HCT116 (cell line): ENCODE results near the gene FPR1. TPM values are rescaled to one million over a fixed set of nuclear protein-coding genes. Genes with fewer than 3 reads are reported as not detected.

ENCODE experiments used
- ATAC-seq: fragments of 200-7000 bp; cut with Tn5 transposase; 2 replicates; pipeline ENCODE4 v1.9.1; 2020; ENCODE audit warnings: mild to moderate bottlenecking, moderate library complexity
- BruUV-seq: library from RNA; stranded (reverse); fragments of 400-500 nt; replicated peaks from 2 replicates; lab custom pipeline; 2021; lab: Mats Ljungman, UMichigan
- CTCF ChIA-PET: fragments of 300-600 bp; sonication (Branson Sonifier 250); formaldehyde crosslinking; loops from one replicate; lab custom pipeline; 2021; ENCODE audit warnings: antibody characterized with exemption; lab: Charles Lee
- POLR2A ChIA-PET: fragments of 300-600, 350-600 bp; sonication (Branson Sonifier 250); formaldehyde crosslinking; loops from one replicate; lab custom pipeline; 2021; ENCODE audit warnings: antibody characterized with exemption; lab: Charles Lee
- RAD21 ChIA-PET, 2 experiments: fragments of 300-600 bp; sonication (Branson Sonifier 250); formaldehyde crosslinking; loops; one replicate each; lab custom pipeline; 2023; ENCODE audit warnings: low total read pairs in 2 of 2; ENCODE audit not compliant: uncharacterized antibody in 2 of 2, unreplicated experiment in 2 of 2, low non-redundant PET in 1 of 2; lab: Charles Lee
- DNase-seq: peaks from one replicate; pipeline ENCODE4 v3.0.0-alpha.2; 2010; ENCODE audit warnings: low read depth, low spot score
- H2AFZ ChIP-seq: fragments of 200-600 bp; shearing (Covaris generic), sonication (generic); 2 replicates; pipeline ENCODE4 v1.6.1; 2017; ENCODE audit warnings: low read depth, mixed run types, mixed read lengths, antibody characterized with exemption, low read length; ENCODE audit not compliant: poor library complexity, severe bottlenecking
- H3K27ac ChIP-seq: 2 replicates; pipeline ENCODE4 v1.5.1; 2012; ENCODE audit warnings: low read depth, low read length
- H3K27me3 ChIP-seq: fragments of 200-600 bp; sonication (generic); 2 replicates; pipeline ENCODE4 v1.6.1; 2016; ENCODE audit warnings: mixed run types, low read length, mixed read lengths; ENCODE audit not compliant: insufficient read depth
- H3K36me3 ChIP-seq, 2 experiments: fragments of 200-500 bp in 1 of 2; fragments of 200-600 bp in 1 of 2; sonication (Bioruptor generic) in 1 of 2; sonication (generic) in 1 of 2; 2 replicates each; pipeline versions ENCODE4 v1.5.1 to v1.6.1; 2014 to 2016; ENCODE audit warnings: low read length in 2 of 2, inconsistent platforms in 1 of 2, mixed read lengths in 1 of 2, mixed run types in 1 of 2; ENCODE audit not compliant: insufficient read depth in 2 of 2, control insufficient read depth in 1 of 2
- H3K4me1 ChIP-seq, 2 experiments: fragments of 200-600 bp in 1 of 2; sonication (generic) in 1 of 2; 2 replicates each; pipeline versions ENCODE4 v1.5.1 to v1.6.1; 2012 to 2017; ENCODE audit warnings: low read length in 2 of 2, inconsistent platforms in 1 of 2, mild to moderate bottlenecking in 1 of 2, mixed read lengths in 1 of 2, mixed run types in 1 of 2, moderate library complexity in 1 of 2; ENCODE audit not compliant: insufficient read depth in 2 of 2, control insufficient read depth in 1 of 2
- H3K4me2 ChIP-seq: fragments of 200-600 bp; sonication (generic); 2 replicates; pipeline ENCODE4 v1.6.1; 2017; ENCODE audit warnings: mixed run types, low read length, mixed read lengths
- H3K4me3 ChIP-seq, 2 experiments: fragments of 200-600 bp in 1 of 2; sonication (generic) in 1 of 2; replicated peaks in 1 of 2; 2 replicates each; pipeline ENCODE4 v1.5.1; 2011 to 2016; ENCODE audit warnings: low read length in 2 of 2, control low read depth in 1 of 2, low read depth in 1 of 2, mild to moderate bottlenecking in 1 of 2, mixed read lengths in 1 of 2, mixed run types in 1 of 2
- H3K79me2 ChIP-seq: fragments of 200-600 bp; sonication (generic); 2 replicates; pipeline ENCODE4 v1.6.1; 2017; ENCODE audit warnings: mild to moderate bottlenecking, mixed run types, low read length, moderate library complexity, mixed read lengths; ENCODE audit not compliant: insufficient read depth
- H3K9ac ChIP-seq: fragments of 200-600 bp; sonication (generic); 2 replicates; pipeline ENCODE4 v1.6.1; 2016; ENCODE audit warnings: low read length, mixed read lengths
- H3K9me2 ChIP-seq: fragments of 200-600 bp; sonication (generic), shearing (Covaris generic); 2 replicates; pipeline ENCODE4 v1.6.1; 2017; ENCODE audit warnings: mixed run types, mild to moderate bottlenecking, moderate library complexity; ENCODE audit not compliant: insufficient read depth
- H3K9me3 ChIP-seq, 2 experiments: fragments of 200-500 bp in 1 of 2; fragments of 200-600 bp in 1 of 2; sonication (Bioruptor generic) in 1 of 2; sonication (generic) in 1 of 2; 2 replicates each; pipeline ENCODE4 v1.6.1; 2014 to 2017; ENCODE audit warnings: low read length in 2 of 2, mixed read lengths in 2 of 2, inconsistent platforms in 1 of 2, low read depth in 1 of 2, mild to moderate bottlenecking in 1 of 2, mixed run types in 1 of 2, moderate library complexity in 1 of 2; ENCODE audit not compliant: control insufficient read depth in 1 of 2, insufficient read depth in 1 of 2
- H4K20me1 ChIP-seq: fragments of 200-600 bp; sonication (generic), shearing (Covaris generic); 2 replicates; pipeline ENCODE4 v1.6.1; 2017; ENCODE audit warnings: mixed run types, mild to moderate bottlenecking, moderate library complexity; ENCODE audit not compliant: insufficient read depth
- CBX3 ChIP-seq: IDR thresholded peaks from 2 replicates; pipeline ENCODE4 v1.6.1; 2012; ENCODE audit warnings: low read depth
- CEBPB ChIP-seq: IDR thresholded peaks from 2 replicates; pipeline ENCODE4 v1.6.1; 2012; ENCODE audit warnings: low read depth
- EGR1 ChIP-seq: IDR thresholded peaks from 2 replicates; pipeline ENCODE4 v1.6.1; 2012; ENCODE audit warnings: low read depth
- EZH2 ChIP-seq: fragments of 200-600 bp; sonication (generic); IDR thresholded peaks from 2 replicates; pipeline ENCODE4 v1.6.1; 2017; ENCODE audit warnings: antibody characterized with exemption, mixed run types
- EZH2phosphoT487 ChIP-seq: fragments of 200-600 bp; IDR thresholded peaks from 2 replicates; pipeline ENCODE4 v1.6.1; 2018; ENCODE audit warnings: antibody characterized with exemption, borderline replicate concordance
- JUND ChIP-seq: IDR thresholded peaks from 2 replicates; pipeline ENCODE4 v1.6.1; 2012
- SIN3A ChIP-seq: IDR thresholded peaks from 2 replicates; pipeline ENCODE4 v1.6.1; 2012; ENCODE audit warnings: low read depth
- SP1 ChIP-seq: IDR thresholded peaks from 2 replicates; pipeline ENCODE4 v1.6.1; 2012; ENCODE audit warnings: low read depth
- SRF ChIP-seq: IDR thresholded peaks from 2 replicates; pipeline ENCODE4 v1.6.1; 2012; ENCODE audit warnings: low read depth
- TCF7L2 ChIP-seq: IDR thresholded peaks from 2 replicates; pipeline ENCODE4 v1.7.0; 2011; ENCODE audit warnings: borderline replicate concordance, inconsistent platforms; ENCODE audit not compliant: insufficient read depth, insufficient read length; ENCODE audit errors: extremely low read depth
- YY1 ChIP-seq: IDR thresholded peaks from 2 replicates; pipeline ENCODE4 v1.6.1; 2011; ENCODE audit warnings: low read length, low read depth, moderate library complexity, mild to moderate bottlenecking; ENCODE audit not compliant: insufficient replicate concordance; ENCODE audit errors: extremely low read depth
- ZBTB33 ChIP-seq: IDR thresholded peaks from 2 replicates; pipeline ENCODE4 v1.6.1; 2011; ENCODE audit warnings: mild to moderate bottlenecking, low read length, moderate library complexity; ENCODE audit not compliant: insufficient replicate concordance; ENCODE audit errors: extremely low read depth
- ZNF274 ChIP-seq: fragments of 200-500 bp; sonication (Bioruptor generic); IDR thresholded peaks from 2 replicates; pipeline ENCODE4 v1.6.1; 2014; ENCODE audit warnings: mild to moderate bottlenecking, low read depth, low read length, inconsistent platforms
- intact Hi-C: fragments of 100-400 bp; cut with micrococcal nuclease; formaldehyde crosslinking; loops from 2 replicates; pipeline ENCODE4 v1.10.0; 2022
- total RNA-seq: library from RNA; stranded (reverse); gene quantifications from one replicate; pipeline ENCODE4 v1.2.1, GENCODE V29; 2021; ENCODE audit not compliant: unreplicated experiment
- TF ChIP-seq, protein P1 (sequence below): IDR thresholded peaks from 2 replicates; pipeline ENCODE4 v1.6.1; 2012; ENCODE audit warnings: low read depth

Gene FPR1
- total RNA-seq, 1 experiment from 2014 or later = not detected

- Histone ChIP-seq H3K27ac (no peak overlapping the region), H3K9me2 (no peaks in the 10 kb centered on the region), H4K20me1 (no peaks in the 10 kb centered on the region), H3K36me3 (no peaks in the 10 kb centered on the region), H3K4me2 (no peak overlapping the region), H3K9me3 (no peaks in the 10 kb centered on the region), H3K27me3 (no peaks in the 10 kb centered on the region), H2AFZ (no peak overlapping the region), H3K79me2 (no peaks in the 10 kb centered on the region), H3K9ac (no peak overlapping the region), H3K4me1 (no peaks in the 10 kb centered on the region), H3K4me3 (no peak overlapping the region)
- CTCF ChIA-PET = no interaction called here
- BruUV-seq = no TSS peak
- intact Hi-C loops = no loop called here
- DNase-seq (no peak), ATAC-seq (no peak)
- RAD21 ChIA-PET = no interaction called here
- TF ChIP-seq, protein P1, sequence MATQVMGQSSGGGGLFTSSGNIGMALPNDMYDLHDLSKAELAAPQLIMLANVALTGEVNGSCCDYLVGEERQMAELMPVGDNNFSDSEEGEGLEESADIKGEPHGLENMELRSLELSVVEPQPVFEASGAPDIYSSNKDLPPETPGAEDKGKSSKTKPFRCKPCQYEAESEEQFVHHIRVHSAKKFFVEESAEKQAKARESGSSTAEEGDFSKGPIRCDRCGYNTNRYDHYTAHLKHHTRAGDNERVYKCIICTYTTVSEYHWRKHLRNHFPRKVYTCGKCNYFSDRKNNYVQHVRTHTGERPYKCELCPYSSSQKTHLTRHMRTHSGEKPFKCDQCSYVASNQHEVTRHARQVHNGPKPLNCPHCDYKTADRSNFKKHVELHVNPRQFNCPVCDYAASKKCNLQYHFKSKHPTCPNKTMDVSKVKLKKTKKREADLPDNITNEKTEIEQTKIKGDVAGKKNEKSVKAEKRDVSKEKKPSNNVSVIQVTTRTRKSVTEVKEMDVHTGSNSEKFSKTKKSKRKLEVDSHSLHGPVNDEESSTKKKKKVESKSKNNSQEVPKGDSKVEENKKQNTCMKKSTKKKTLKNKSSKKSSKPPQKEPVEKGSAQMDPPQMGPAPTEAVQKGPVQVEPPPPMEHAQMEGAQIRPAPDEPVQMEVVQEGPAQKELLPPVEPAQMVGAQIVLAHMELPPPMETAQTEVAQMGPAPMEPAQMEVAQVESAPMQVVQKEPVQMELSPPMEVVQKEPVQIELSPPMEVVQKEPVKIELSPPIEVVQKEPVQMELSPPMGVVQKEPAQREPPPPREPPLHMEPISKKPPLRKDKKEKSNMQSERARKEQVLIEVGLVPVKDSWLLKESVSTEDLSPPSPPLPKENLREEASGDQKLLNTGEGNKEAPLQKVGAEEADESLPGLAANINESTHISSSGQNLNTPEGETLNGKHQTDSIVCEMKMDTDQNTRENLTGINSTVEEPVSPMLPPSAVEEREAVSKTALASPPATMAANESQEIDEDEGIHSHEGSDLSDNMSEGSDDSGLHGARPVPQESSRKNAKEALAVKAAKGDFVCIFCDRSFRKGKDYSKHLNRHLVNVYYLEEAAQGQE = no peak
- TF ChIP-seq SIN3A = no peak
- no peak for TF ChIP-seq CEBPB
- no peak for TF ChIP-seq TCF7L2
- TF ChIP-seq JUND = no peak
- TF ChIP-seq EGR1 = no peak
- TF ChIP-seq EZH2 = no peak
- TF ChIP-seq EZH2phosphoT487 = no peak
- no peak for TF ChIP-seq ZBTB33
- no peak for TF ChIP-seq YY1
- no peak for TF ChIP-seq SRF
- TF ChIP-seq SP1 = no peak
- TF ChIP-seq CBX3 = no peak
- TF ChIP-seq ZNF274 = no peak
- POLR2A ChIA-PET = no interaction called here
Observed at GRCh38 chr19:51733742-51734522, 17.7 kb downstream of the FPR1 start.
